Epidermal melanocyte (primary cell): ENCODE data around the gene GZMM.

Experiments
- DNase-seq: peaks from one replicate; pipeline ENCODE4 v3.0.0; 2011; ENCODE audit warnings: low spot score; ENCODE audit not compliant: insufficient read length

Gene GZMM

DNA sequence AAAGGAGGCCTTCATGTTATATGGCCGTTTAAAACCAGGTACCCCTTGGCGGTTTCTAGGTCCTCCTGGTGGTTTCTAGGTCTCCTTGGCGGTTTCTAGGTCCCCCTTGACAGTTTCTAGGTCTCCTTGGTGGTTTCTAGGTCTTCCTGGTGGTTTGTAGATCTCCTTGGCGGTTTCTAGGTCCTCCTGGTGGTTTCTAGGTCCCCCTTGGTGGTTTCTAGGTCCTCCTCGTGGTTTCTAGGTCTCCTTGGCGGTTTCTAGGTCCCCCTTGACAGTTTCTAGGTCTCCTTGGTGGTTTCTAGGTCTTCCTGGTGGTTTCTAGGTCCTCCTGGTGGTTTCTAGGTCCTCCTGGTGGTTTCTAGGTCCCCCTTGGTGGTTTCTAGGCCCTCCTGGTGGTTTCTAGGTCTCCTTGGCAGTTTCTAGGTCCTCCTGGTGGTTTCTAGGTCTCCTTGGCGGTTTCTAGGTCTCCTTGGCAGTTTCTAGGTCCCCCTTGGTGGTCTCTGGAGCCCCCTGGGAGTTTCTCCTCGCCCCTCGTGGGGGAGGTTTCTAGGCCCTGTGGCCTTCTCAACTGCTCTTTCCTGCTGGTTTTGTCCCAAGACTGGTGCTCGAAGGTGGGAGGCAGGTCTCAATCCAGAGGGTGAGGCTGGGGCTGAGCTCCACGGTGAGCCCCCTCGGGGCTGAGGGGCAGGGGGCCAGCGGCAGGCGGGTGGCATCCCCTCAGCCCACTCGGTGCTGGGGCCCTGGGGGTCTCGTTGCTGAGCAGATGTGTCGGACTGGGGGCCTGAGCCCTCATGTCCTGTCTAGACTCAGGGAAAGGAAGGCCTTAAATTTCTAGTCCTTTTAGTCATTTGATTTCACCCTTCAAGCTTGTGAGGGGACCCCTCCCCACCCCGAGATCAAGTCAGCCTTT is 53.8 kb downstream of the GZMM start:
- DNase-seq = no peak
